WTC11 (cell line): ENCODE data around the gene PITPNC1.

Source experiments
- CBFB ChIP-seq: sonication (generic); formaldehyde crosslinking; IDR thresholded peaks from 2 replicates; pipeline ENCODE4 v1.8.1; 2022; ENCODE audit warnings: mild to moderate bottlenecking, low read depth, missing genetic modification reagents
- CREM ChIP-seq: sonication (generic); formaldehyde crosslinking; IDR thresholded peaks from 2 replicates; pipeline ENCODE4 v1.8.1; 2022; ENCODE audit warnings: mild to moderate bottlenecking, missing genetic modification reagents, moderate library complexity
- ESRRA ChIP-seq: sonication (generic); formaldehyde crosslinking; IDR thresholded peaks from 2 replicates; pipeline ENCODE4 v1.8.1; 2022; ENCODE audit warnings: mild to moderate bottlenecking, missing genetic modification reagents, borderline replicate concordance
- KAT7 ChIP-seq: sonication (generic); formaldehyde crosslinking; IDR thresholded peaks from 2 replicates; pipeline ENCODE4 v1.8.1; 2023; ENCODE audit warnings: missing genetic modification reagents, mild to moderate bottlenecking, borderline replicate concordance
- RELA ChIP-seq: sonication (generic); formaldehyde crosslinking; IDR thresholded peaks from 2 replicates; pipeline ENCODE4 v1.8.1; 2022; ENCODE audit warnings: missing genetic modification reagents, mild to moderate bottlenecking, borderline replicate concordance
- SMAD3 ChIP-seq: sonication (generic); formaldehyde crosslinking; IDR thresholded peaks from 2 replicates; pipeline ENCODE4 v1.8.0; 2022; ENCODE audit warnings: missing genetic modification reagents, mild to moderate bottlenecking, borderline replicate concordance
- SP1 ChIP-seq: sonication (generic); formaldehyde crosslinking; conservative IDR thresholded peaks from 2 replicates; pipeline ENCODE4 v1.8.1; 2022; ENCODE audit warnings: missing genetic modification reagents
- TP53 ChIP-seq: sonication (generic); formaldehyde crosslinking; IDR thresholded peaks from 2 replicates; pipeline ENCODE4 v1.8.1; 2023; ENCODE audit warnings: mild to moderate bottlenecking, missing genetic modification reagents
- ZNF138 ChIP-seq: sonication (generic); formaldehyde crosslinking; conservative IDR thresholded peaks from 2 replicates; pipeline ENCODE4 v1.8.1; 2022; ENCODE audit warnings: mild to moderate bottlenecking, moderate library complexity, missing genetic modification reagents
- TF ChIP-seq, protein P1 (sequence below): fragments of 200-600 bp; IDR thresholded peaks from 2 replicates; pipeline ENCODE4 v1.8.0; 2022; ENCODE audit warnings: antibody characterized with exemption
- TF ChIP-seq, protein P2 (sequence below): fragments of 250-450 bp; sonication (Bioruptor Pico); IDR thresholded peaks from 2 replicates; pipeline ENCODE4 v2.1.2; 2022; ENCODE audit warnings: mild to moderate bottlenecking, moderate library complexity
- TF ChIP-seq, protein P3 (sequence below): sonication (generic); formaldehyde crosslinking; IDR thresholded peaks from 2 replicates; pipeline ENCODE4 v1.8.1; 2023; ENCODE audit warnings: mild to moderate bottlenecking, missing genetic modification reagents, moderate library complexity
- TF ChIP-seq, protein P4 (sequence below): sonication (generic); formaldehyde crosslinking; IDR thresholded peaks from 2 replicates; pipeline ENCODE4 v1.8.1; 2022; ENCODE audit warnings: low read depth, mild to moderate bottlenecking, moderate library complexity, missing genetic modification reagents, borderline replicate concordance

DNA sequence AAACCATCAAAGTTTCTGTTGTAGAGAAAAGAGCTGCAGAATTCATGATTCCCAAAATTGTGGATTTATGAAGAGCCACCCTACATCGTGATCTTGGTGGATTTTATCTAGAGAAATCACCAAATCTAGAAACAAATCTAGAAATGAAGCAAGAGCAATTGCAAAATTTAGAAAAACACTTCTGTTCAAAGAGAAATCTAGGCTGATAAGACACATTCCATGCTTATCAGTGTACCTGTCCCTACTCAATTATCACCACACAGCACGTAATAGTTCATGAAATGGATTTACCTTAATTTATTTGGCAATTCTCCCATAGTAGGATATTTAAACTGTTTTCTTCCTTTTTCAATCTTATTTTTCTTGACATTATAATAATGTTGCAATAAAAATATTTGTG is 246.7 kb downstream of the PITPNC1 start:
- TF ChIP-seq RELA (CRISPR knock-in tag), result no peak
- TF ChIP-seq ZNF138 (CRISPR knock-in tag), result no peak
- TF ChIP-seq, protein P1, sequence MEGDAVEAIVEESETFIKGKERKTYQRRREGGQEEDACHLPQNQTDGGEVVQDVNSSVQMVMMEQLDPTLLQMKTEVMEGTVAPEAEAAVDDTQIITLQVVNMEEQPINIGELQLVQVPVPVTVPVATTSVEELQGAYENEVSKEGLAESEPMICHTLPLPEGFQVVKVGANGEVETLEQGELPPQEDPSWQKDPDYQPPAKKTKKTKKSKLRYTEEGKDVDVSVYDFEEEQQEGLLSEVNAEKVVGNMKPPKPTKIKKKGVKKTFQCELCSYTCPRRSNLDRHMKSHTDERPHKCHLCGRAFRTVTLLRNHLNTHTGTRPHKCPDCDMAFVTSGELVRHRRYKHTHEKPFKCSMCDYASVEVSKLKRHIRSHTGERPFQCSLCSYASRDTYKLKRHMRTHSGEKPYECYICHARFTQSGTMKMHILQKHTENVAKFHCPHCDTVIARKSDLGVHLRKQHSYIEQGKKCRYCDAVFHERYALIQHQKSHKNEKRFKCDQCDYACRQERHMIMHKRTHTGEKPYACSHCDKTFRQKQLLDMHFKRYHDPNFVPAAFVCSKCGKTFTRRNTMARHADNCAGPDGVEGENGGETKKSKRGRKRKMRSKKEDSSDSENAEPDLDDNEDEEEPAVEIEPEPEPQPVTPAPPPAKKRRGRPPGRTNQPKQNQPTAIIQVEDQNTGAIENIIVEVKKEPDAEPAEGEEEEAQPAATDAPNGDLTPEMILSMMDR, result no peak
- TF ChIP-seq, protein P2, sequence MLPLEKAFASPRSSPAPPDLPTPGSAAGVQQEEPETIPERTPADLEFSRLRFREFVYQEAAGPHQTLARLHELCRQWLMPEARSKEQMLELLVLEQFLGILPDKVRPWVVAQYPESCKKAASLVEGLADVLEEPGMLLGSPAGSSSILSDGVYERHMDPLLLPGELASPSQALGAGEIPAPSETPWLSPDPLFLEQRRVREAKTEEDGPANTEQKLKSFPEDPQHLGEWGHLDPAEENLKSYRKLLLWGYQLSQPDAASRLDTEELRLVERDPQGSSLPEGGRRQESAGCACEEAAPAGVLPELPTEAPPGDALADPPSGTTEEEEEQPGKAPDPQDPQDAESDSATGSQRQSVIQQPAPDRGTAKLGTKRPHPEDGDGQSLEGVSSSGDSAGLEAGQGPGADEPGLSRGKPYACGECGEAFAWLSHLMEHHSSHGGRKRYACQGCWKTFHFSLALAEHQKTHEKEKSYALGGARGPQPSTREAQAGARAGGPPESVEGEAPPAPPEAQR, result no peak
- TF ChIP-seq SMAD3 (CRISPR knock-in tag), result no peak
- TF ChIP-seq TP53 (CRISPR knock-in tag), result no peak
- TF ChIP-seq, protein P3, sequence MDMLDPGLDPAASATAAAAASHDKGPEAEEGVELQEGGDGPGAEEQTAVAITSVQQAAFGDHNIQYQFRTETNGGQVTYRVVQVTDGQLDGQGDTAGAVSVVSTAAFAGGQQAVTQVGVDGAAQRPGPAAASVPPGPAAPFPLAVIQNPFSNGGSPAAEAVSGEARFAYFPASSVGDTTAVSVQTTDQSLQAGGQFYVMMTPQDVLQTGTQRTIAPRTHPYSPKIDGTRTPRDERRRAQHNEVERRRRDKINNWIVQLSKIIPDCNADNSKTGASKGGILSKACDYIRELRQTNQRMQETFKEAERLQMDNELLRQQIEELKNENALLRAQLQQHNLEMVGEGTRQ, result no peak
- no peak for TF ChIP-seq CREM (CRISPR knock-in tag)
- TF ChIP-seq KAT7 (CRISPR knock-in tag), result no peak
- no peak for TF ChIP-seq SP1 (CRISPR knock-in tag)
- TF ChIP-seq ESRRA (CRISPR knock-in tag), result no peak
- TF ChIP-seq, protein P4, sequence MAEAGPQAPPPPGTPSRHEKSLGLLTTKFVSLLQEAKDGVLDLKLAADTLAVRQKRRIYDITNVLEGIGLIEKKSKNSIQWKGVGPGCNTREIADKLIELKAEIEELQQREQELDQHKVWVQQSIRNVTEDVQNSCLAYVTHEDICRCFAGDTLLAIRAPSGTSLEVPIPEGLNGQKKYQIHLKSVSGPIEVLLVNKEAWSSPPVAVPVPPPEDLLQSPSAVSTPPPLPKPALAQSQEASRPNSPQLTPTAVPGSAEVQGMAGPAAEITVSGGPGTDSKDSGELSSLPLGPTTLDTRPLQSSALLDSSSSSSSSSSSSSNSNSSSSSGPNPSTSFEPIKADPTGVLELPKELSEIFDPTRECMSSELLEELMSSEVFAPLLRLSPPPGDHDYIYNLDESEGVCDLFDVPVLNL (CRISPR knock-in tag), result no peak
- no peak for TF ChIP-seq CBFB (CRISPR knock-in tag)
